Measurements from ENCODE around the gene DLGAP5.

DLGAP5 gene

DNA sequence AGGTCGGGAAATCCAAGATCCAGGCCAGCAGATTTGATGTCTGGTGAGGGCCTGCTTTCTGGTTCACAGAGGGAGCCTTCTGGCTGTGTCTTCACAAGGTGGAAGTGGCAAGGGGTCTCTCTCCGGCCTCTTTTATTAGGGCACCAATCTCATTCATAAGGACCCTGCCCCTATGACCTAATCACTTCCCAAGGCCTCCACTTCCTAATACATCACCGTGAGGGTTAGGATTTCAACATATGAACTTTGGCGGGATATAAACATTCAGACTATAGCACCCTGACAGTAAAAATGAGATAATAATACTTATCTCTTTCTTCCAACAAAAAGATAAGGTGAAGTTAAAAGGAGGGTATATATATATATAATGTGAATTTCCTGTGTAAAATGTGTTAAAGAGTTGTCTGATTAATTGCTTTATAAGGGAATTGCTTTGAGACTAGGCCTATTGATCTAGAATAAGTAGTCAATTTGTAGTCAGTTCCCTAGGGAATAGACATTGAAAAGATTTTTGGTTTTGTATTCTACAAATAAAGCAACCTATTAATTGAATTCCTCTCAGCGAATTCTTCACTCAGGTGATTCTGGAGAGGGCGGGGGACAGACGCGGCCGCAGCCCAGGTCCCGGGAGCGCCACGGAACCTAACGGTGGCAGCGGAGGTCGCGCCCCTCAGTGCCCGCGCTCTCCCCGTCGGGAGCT lies 62.8 kb downstream of the DLGAP5 start:
- no peak for DNase-seq

DNA sequence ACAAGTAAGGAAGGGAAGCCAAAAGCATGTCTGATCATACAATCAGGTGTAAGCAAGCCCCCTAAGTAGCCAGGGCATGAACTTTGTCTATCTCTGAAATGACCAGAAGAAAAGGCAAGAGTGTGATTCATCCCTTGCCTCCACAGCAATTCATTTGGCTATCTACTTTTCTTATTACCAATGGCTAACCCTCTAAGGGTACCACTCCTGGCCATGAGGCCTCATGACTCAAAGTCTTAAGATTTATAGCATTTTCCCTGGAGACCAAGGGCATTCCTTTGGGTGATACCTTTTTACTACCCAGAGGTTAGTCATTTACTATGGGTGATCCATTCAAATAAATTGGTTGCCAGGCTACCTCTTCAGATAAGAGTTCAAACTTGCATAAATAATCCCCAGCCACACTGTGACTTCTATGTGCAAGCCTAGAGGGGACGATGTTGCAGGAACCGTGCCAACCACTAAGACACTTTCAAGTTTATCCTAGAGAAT lies 63.9 kb downstream of the DLGAP5 start:
- no peak for DNase-seq

DNA sequence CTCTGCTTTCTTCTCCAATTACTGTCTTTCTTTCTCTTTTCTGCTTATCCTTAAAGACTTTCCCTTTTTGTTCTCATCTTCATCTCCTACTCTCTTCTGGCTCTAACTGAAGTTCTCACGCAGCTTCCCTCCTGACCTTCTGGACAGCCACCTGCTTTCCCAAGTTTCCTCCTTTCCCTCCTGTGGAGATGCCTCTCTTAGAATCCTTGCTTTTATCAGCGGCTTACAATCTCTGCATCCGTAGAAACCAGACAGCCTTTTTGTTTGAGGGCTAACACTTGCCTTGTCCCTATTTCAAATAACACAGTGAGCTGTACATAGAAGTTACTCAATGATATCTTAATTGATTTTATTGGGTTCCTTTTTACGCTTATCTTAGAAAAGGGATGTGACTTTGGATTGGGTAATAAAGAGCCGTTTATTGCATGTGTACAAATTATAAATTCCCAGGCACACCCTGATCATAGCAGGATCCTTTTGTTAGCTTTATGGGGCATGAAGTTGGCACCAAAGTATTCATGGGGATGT lies 64.4 kb downstream of the DLGAP5 start:
- DNase-seq, result no peak

DNA sequence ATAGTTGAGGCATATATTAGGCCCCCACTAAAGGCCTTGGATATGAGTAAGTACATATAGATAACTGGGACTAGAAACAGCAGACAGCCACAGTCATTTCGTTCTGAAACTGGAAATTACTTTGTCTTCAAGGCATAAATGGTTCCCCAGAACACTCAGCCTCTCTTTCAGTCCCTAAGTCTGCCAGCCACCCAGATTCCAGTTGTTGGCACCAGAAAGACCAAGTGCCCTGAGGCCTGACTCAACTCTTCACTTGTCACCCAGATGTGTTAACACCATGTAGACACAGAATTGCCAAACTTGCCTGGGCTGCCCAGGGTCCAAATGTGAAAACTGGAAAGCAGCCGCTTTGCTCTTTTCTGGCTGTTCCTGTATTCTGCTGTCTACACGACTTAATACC lies 65.4 kb downstream of the DLGAP5 start:
- DNase-seq, result no peak

DNA sequence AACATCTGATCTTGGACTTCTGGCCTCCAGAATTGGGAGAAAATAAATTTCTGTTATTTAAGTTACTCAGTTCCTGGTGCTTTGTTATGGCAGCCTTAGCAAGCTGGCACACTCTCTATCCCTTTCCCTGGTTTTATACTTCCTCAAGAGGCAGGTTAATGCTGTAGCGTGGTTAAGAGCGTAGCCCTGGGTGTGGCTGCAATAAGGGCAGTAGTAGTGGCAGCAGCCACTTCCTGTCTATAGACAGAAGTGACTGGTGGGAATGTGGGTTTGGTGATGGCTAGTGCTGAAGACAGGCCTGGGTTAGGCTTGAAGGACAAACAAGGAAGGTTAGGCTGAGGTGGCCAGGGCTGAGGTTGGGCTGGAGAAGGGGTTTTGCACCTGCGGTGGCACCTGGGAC lies 66.0 kb downstream of the DLGAP5 start:
- no peak for DNase-seq

DNA sequence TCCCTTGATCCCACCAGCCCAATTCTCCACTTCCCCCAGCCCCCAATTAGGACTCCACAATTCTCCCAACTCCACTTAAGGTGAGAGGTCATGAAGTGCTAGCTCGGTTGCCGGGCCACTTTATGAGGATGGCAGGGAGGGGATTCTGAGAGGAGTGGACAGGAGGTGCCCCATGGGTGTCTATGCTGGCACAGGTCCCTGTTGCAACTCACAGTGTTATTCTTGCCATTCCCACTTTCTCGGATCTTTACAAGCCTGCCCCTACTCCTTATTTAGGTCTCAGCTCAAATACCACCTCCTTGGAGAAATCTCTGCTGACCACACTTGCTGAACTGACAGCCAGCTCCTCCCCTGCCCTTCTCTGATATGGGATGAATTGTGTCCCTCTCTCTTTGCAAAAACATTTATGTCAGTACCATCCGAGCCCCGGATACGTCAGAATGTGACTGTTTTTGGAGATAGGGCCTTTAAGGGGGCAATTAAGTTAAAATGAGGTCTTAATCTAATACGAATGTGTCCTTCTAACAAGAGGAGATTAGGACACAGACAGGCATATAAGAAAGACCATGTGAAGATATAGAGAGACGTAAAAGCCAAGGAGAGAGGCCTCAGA lies 66.5 kb downstream of the DLGAP5 start:
- no peak for DNase-seq

DNA sequence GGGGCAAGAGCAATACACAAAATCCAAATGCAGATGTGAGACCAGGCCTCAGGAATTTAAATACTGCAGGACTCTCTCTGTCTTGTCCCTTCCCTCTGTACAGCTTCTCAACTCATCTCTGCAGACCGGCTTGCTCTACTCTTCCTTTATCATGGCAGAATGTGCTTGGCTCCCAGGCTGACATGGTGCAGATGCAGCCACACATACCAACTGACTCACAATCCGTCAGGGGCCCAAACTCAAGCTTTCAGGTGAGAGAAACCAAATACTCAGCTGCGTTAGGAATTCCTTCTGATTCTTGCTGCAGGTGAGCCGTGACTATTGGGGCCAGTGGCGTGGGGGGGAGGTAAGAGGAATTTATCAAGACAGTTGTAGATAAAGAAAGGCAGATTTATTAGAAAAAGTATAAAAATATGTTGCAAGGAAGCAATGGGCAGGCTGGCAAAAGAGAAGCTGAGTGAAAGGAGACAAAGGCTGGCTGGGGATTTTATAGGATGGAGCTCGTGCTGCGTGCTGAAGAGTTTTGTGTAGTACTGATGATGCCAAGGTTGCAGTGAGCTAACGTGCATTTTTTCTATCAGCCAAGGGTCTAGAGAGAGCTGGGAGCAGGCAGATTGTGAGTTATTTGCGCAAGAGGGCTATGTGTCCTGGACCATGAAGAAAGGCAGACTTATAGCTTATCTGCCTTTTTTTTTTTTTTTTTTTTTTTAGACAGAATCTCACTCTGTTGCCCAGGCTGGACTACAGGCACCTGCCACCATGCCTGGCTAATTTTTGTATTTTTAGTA lies 67.3 kb downstream of the DLGAP5 start:
- no peak for DNase-seq

DNA sequence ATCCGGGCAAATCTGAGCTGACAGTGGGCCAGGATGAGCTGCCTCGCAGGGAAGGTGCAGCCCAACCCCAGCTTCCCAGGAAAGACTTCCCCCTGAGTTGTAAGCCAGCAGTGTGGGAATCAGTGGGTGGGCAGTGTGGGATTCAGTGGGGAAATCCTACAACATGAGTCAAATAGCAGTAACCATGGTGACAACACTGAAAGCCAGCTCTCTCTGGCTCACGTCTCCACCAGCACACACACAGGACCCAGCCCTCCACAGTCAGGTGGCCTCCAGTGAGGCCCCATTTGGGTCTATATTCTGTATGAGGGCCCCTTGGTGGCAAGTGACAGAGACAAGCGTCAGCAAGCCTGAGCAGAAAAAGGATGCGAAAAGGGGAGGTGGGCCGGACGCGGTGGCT lies 68.3 kb downstream of the DLGAP5 start:
- no peak for DNase-seq

DNA sequence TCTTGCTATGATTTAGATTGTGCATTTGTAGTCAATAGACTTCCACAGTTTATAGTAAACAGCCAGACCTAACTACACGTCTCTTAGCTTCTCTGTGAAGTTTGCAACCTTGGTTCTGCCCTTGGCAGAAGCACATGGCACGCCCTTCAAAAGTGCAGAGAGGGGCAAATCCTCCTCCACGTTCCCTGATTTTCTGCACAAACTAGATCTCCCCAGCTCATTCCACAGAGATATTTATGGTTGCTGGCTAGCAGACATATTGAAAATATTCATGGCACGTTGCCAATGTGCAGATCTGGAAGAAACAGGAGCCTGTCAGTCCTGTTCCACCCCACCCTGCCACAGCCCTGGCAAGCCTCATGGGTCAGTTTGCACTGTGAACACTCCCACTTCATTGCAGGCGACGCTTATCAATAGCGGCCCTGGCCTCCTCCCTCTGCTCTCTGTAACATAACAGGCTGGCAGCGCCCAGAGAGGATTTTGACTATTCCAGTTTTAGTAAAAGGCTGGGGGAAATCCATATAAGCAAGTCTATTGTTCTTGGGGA lies 68.9 kb downstream of the DLGAP5 start:
- no peak for DNase-seq

DNA sequence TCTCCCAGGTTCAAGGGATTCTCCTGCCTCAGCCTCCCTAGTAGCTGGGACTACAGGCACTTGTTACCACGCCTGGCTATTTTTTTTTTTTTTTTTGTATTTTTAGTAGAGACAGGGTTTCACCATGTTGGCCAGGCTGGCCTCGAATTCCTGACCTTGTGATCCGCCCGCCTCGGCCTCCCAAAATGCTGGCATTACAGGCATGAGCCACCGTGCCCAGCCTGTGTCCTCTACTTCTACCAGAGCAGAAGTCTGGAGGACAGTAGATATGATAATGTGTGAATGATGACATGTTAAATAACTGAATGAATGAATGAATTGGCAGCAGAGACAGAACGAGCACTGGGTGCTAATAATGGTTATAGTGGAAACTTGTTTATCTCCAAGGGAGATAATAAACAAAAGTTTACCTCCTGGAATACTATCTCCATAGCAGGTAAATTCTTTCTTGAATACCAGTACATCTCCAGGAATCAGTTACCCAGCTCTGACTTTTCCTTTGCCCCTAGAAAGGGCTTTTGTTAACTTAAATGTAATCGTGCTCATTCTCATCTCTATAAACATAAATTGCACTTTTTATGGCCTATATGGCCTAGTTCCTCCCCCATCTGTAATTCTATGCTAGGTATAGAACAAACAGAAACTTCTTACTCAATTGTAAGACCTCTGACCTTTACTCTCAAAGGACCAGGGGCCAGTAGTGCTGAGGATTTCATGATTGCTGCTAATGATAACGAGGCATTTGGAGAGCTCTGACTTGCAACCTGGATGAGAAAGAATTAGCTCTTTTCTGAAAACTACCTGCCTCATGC lies 69.6 kb downstream of the DLGAP5 start:
- no peak for DNase-seq

DNA sequence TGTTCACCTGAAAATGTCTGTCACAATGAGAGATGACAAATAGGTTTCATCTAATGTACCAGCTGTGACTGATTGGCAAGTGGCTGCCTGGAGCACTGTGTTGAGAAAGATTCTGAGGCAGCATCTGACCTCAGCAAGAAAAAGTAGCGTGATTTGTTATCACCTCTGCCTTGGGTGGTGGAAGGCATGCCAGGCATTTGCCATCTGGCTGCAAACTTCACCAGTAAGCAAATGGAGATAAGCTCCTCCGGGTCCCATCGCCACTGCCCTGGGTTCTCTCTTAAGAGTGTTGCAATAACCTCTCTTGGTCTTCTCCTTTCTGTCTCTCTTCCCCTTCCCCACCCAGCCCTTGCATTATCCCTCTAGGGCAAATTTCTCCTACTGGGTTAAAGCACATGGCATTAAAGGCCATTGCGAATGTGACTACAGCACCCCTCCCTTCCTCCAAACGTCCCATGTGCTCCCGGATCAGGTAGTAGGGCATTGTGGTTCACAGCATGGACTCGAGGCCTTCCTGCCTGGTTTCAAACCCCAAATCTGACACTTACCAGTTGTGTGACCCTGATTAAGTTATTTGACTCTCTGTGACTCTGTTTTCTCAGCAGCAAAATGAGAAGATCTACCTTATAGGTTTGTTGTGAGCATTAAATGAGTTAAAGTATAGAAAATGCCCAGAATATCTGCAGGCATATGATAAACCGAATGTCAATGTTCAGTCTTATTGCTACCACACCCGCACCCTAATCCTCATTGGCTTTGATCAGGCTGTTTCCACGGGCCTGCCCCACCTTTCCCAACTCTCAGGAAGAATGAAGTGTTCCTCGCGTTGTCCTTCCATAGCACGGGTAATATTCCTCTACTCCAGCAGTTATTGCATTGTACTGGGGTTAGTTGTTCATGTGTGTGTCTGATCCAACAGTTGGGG lies 70.6 kb downstream of the DLGAP5 start:
- DNase-seq, result no peak

DNA sequence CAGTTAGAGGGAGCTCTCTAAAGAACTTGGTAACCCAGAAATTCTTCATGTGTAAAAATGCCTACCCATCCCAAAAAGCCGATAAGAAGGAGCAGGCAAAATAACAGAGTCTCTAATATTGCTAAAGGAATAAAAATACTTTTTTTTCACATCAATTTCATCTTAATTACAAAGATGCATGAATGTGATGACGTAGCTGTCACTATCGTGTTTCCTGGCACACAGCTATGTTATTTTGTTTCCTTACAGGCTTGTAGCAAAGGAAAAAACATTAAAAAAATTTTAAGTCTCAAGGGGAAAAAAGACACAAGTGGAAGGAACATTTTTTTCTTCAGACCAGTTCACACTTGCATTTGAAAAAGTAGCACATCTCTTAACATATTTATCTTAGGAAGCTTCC lies 72.6 kb downstream of the DLGAP5 start:
- no peak for DNase-seq

DNA sequence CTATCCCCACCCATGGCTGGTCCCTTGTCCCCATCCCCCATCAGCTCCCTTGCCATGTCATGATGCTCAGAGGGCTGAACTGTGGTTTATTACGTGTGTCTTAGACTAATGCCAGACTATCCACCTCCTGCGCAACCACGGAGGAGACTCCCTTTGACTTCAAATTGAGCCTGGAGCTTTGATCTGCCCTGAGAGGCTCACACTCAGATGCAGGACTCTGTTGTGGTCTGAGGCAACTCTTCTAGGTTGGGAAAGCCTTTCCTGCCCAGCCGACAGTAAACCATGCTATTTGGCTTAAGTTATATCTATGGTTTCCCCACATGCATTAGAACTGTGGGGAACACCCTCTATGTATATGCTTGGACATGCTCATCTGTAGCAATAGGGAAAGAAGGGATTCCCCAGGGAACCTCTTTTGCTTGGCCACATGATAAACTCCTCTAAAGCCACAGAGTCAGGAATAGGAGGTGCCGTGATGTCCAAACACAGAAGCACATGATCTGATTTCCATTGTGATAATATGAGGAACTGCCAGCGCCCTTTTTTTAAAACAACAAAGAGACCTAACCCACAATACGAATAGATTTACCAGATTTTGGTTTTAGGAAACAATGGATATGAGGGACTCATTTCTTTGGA lies 73.5 kb downstream of the DLGAP5 start:
- DNase-seq, result no peak

DNA sequence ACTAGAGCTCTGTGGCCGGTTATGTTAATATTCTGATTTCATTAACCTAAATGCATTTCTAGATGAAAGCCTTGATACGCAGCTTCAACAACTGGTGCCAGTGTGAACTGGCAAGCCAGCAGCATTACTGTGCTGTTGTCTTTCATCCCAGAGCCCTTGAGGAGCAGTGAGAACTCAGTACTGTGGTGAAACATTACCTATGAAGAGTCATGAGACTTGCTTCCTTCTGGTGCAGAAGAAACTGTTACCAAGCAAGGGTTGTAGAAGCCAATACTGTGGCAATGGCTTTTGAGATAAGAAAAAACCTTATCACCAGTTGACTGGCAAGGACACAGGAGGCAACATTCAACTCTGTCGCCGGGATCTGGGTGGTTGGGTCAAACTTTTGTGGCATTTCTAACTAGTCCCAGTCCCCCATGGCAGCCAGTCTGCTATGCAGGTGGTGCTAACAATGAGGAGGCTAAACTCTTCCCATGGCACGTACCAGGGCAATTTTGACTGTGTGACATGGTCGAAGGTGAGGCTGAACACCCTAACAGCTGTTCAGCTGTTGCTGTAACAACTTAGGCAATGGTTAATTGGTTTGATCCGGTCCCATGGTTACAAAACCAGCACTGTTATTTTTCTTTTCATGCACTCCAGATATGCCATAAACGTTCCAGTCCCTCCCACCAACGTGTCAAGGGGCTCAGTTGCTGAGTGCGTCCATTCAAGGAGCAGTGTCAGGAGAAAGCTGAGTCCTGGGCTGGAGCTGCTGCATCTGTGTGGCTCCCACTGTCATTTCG lies 74.9 kb downstream of the DLGAP5 start:
- no peak for DNase-seq

DNA sequence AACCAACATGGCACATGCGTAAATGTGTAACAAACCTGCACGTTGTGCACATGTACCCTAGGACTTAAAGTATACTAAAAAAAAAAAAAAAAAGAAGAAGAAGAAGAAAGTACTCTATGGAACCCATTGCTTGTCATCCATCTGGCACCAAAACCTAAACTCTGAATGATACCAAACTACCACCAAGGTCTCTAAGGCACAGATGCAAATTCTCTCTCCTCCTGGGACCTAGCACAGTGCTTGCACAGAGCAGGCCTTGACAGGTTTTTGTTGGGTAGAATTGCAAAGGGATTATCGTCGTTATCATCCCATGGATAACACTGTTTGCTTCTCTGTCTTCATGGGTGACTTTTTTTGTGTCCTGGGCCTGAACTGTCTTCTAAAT lies 75.5 kb downstream of the DLGAP5 start:
- DNase-seq, result no peak

DNA sequence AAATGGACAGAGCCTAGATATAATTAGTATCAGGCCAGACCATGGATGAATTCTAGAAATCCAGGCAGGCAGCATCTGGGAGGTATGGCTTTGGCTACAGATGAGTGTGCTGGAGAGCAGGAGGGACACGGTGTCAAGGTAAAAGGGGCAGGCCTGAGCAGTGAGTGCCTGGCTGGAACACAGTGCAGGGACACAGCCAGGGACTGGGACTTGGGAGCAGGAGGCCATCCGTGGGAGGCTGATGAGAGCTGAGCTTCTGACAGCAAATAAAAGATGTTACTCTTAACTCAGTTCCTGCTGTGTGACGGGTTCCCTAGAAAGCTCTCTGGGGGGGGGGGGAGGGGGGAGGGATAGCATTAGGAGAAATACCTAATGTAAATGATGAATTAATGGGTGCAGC lies 75.9 kb downstream of the DLGAP5 start:
- DNase-seq, result no peak

DNA sequence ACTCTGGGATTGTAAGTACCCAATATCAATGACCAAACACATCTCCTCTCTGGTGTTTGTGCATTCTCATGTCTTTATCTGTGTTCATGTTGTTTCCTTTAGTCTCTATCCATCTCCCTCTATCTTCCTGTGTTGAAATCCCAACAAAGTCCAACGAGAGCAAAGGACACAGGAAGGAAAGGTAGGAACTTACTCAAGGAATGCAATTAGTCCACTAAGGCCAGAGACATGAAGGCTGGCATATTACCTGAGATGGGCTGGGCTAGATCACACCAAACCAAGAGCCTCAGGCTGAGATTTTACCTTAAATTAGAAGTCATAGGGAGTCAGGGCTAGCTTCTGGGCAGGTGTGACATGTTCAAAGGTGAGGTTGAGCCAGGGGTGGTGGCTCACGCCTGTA lies 76.7 kb downstream of the DLGAP5 start:
- DNase-seq, result no peak

DNA sequence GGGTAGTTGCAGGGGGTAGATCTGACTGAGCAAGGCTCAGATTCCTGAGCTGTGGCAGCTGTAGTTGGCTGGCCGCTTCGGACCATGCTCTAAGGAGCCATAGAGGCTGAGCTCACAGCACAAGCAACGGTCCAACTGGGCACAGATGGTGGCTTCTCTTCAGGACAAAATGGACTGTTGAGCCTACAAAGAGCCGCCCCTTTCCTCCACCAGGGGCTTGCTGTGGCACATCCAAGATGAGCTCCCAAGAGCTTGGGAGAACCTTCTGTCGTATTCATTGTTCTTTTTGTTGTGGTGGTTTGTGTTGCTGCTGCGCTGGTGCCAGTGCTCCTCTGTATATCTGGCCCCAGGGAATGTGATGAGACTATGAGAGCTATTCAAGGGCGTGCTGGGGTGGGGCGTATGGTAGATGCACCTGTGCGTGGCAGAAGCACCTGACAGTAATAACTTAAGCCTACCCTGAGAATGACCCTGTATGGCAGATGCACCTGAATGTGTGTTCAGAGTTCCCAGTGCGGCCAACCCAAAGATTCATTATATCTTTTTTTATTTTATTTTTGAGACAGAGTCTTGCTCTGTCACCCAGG lies 80.2 kb downstream of the DLGAP5 start:
- DNase-seq, result no peak

DNA sequence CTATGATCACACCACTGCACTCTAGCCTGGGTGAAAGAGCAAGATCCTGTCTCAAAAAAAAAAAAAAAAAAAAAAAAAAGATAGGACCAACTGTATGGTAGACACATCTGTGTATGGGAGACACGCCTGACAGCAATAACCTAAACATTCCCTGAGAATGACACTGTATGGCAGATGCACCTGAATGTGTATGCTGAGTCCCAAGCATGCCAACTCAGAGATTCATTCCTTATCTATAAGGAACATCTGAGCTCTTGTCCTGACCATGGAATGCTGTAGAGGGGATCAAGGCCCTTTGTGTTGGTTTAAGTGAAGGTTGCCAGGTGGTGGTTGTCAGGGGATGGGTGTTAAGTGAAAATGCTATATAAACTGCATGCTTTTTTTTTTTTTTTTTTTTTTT lies 81.5 kb downstream of the DLGAP5 start:
- no peak for DNase-seq
